Stimulated activated CD8-positive, alpha-beta memory T cell treated with anti-CD3 and anti-CD28 coated beads, Interleukin-15, amount 100 ng/mL, for 24 hours (primary cell): ENCODE results near the gene EEF2K.
A peak's percentile ranks its signal among the peaks of the same experiment; 100 is the strongest.
"Not testable (repeated sequence)": the region's sequence is repeated elsewhere in the genome, so short reads cannot be mapped to it uniquely, and the experiment has no call there.

Experiments
- DNase-seq: peaks from one replicate; pipeline ENCODE4 v3.0.0-alpha.2; 2020; ENCODE audit warnings: low read depth

Gene EEF2K

DNA sequence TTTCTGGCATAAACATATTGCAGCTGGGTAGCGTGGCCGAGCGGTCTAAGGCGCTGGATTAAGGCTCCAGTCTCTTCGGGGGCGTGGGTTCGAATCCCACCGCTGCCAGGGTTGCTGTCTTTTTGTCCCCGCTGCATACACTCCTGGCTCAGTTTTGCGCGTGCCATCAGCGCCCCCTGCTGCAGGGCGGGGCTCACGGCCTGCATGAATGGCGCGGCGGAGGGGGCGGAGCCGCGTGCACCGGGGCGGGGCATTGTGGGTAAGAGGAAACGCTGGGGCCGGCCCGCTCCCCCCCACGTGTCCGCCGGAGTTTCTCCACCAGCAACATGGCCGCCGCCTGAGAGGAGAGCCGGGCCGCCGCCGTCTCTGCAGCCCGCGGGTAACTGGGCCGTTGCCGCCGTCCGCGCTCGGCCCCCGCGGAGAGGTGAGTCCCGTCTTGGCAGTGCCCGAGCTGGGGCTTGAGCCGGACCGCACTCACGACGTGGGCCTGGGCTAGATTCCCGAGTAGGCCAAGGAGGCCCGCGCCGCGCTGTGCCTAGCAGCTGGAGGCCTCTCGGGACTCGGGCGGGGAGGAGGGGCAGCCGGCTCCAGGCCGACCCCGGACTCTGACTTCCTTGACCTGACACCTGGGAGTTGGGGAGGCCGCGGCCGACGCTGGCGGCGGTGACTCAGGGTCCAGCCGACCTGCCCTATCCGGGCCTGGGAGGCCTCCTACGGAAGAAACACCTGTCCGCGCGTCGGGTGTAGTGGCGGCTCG is 91.2 kb downstream of the EEF2K start, which contains the start of gene POLR3E:
Gene POLR3E (plus strand): TSS at position 296 of the 757 bp plus-strand sequence. CDS start 5,560 bp downstream, outside the sequence.
- peak; percentile 100 for DNase-seq

DNA sequence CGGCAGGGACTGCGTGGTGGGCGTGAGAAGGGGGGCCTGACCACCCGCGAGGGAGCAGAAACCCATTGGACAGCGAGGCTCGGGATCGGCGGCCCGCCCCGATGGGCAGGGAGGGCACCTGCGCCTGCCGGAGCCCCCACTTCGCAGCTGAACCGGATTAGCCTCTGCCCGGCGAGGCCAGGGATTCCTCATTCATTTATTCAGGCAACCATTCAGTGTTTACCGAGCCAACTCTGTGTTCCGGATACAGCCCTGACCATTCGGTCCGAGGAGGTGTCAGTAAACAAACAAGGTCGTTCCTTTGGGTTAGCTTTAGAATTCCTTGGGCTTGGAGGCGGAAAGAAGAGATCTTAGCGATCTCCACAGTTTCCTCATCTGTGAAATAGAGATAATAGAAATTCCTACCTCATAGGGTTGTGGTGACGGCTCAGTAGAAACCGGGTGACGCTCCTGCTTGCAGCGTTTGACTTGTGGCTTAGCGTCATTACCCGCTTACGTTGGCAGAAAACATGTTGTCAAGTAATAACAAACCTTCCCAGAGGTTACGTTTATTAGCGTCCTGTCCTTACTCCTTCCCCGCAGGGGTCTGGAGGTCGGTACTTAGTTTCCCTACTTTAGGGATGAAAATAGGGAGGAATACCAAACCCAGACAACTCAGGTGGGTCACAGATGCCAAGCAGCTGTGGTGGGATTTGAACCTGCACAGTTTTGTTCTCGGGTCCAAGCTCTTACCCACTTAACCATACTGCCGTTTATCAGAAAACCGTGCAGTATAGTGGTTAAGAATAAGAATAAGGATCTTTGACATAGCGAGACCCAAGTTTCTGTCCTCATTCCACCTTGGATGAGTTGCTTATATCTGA is 92.0 kb downstream of the EEF2K start:
- DNase-seq, result peak; percentile 27

GRCh38 chr16:22299036-22299435 is 93.0 kb downstream of the EEF2K start:
- DNase-seq, result no peak

DNA sequence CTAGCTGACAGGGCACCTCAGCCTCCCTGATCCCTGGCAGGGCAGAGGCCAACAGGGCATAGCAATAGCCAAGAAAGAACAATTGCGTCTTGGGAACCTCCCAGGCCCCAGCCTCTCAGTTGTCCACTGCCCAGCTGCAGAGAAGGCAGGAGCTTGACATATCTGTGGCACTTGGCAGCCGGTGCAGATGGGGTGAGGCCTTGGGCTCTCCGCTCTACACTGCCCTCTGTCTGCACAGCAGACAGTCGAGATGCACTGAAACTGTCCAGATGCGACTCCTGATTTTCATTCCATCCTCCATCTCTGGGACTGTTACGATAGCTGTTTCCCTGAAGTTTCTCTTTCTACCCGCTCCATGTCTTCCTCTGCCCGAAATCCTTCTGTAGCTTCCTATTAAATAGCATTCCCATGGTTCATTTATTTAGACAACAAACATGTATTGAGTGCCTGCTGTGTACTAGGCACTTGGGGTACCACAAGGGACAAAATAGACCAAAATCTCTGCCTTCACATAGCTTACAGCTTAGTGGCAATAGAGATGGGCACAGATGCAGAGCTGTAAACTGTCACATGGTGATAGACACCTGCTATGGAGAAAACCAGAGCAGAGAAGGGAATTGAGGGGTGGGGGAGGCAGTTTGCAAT is 94.5 kb downstream of the EEF2K start:
- DNase-seq, result no peak

DNA sequence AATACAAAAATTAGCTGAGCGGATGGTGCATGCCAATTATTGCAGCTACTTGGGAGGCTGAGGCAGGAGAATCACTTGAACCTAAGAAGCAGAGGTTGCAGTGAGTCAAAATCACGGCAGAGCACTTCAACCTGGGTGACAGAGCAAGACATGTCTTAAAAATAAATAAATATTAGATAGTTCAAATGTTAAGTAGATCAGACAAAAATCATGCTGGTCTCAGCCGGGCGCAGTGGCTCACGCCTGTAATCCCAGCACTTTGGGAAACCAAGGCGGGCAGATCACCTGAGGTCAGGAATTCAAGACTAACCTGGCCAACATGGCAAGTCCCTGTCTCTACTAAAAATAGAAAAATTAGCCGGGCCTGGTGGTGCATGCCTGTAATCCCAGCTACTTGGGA is 95.3 kb downstream of the EEF2K start:
- DNase-seq, result not testable (repeated sequence)

DNA sequence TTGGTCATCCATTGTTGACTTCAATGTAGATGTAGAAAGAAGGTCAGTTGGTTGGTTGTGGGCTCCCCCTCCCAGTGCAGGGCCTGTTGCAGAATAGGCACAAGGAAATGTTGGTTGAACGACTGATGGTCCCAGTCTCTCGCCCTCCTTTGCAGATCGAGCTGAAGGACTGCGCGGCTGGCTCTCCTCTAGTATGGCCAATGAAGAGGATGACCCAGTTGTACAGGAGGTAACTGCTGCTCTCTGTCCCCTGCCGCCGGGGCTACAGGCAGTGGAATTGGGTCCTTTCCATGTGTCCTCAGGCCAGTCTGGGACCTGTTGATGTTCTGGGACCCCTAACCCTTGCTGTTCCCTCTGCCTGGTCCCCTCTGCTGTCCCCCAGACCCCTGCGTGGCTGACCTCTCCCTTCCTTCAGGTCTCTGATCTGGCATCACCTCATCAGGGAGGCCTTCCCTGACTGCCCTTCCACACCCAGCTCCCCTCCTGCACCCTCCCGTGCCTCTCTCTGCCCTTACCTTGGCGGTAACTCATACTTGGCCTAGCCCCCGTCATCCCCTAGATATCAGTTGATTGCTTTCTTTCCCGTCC is 96.8 kb downstream of the EEF2K start:
- DNase-seq, result no peak

GRCh38 chr16:22304411-22304810 is 98.3 kb downstream of the EEF2K start:
- DNase-seq, result no peak

DNA sequence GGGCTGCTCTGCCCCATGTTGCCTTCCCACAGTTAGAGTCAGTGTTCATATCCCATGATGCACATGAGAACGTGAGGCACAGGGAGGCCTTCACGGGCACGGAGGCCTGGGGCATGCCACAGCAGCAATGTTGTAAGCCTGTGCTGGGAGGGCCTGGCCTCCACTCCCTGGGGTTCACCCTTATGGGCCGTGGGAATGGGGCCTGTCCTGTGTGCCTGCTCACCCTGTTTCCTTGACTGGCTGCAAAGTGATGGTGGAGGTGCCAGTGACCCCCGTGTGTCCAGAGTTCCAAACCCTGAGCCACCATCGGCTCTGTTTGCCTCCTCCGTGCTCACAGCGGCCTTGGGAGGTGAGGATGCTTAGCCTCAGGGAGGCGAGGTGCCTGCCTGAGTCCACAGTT is 100.7 kb downstream of the EEF2K start:
- no peak for DNase-seq

DNA sequence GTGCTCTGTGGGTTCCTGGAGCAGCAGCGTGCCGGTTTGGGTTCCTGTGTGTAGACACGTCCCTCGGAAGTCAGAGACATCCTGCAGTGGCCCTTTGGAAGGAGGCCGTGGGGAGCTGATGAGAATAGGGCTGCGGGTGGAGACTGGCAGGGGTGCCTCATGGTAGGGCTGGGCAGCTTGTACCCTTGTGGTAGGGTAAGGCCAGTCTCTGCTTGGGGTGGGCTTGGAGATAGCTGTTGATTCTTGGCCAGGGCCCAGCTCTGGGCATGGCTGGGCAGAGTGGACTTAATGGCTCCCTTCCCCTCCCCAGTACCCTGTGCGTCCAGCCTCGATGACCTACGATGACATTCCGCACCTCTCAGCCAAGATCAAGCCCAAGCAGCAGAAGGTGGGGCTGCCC is 101.8 kb downstream of the EEF2K start:
- no peak for DNase-seq

- no peak for DNase-seq
These were observed 102.9 kb downstream of the EEF2K start for GRCh38 chr16:22308824-22309520.

DNA sequence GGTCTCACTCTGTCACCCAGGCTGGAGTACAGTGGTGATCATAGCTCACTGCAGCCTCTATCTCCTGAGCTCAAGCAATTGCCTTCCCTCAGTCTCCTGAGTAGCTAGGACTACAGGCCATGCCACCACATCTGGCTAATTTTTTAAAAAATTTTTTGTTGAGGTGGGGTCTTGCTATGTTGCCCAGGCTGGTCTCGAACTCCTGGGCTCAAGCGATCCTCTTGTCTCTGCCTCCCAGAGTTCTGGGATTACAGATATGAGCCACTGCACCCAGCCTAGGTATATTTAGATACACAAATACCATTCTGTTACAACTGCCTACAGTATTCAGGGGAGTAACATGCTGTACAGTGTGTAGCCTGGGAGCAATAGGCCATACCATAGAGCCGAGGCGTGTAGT is 105.4 kb downstream of the EEF2K start:
- no peak for DNase-seq

- DNase-seq, result no peak
These were observed 107.1 kb downstream of the EEF2K start for GRCh38 chr16:22312897-22313781.

DNA sequence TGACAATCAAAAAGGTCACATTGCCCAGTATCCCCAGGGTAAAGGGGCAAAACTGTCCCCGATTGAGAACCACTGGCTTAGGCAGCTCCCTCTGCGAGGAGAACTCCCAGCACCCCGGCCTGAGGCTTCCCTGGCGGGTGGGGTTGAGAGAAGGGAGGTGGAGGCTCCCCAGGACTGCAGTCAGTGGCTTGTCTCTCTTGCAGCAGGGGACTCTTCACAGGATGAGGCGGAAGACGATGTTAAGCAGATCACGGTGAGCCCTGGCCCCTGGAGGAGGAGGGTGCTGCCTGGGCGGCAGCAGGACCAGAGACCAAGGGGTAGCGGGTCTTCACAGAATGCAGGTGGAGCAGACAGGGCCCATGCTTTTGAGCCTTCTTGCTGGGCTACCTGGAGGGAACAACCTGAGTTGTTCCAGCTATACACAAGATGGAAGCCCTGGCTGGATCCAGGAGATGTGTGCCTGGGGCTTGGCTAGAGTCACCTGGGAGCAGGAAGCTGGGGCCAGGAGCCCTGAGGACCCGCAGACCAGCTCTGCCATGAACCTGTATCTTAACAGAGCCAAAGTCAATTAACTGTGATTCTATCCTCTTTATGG is 107.9 kb downstream of the EEF2K start:
- DNase-seq, result no peak

- no peak for DNase-seq
These were observed 108.9 kb downstream of the EEF2K start for GRCh38 chr16:22314661-22315626.

DNA sequence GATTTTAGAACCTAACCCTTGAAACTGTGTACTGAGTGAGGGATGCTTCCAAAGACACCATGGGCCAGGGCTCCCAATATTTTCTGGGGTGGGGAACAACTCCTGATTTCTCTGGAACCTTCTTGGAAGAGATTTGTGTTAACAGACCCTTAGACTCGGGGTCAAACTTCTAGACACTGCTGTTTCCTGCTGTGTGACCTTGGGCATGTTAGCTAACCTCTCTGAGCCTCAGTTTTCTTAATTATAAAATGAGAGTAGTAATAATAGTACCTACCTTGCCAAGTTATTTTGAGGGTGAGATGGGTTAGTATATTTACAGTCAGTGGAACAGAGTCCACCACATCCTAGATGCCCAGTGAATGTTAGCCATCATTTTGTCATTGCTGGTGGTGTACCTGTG is 109.9 kb downstream of the EEF2K start:
- no peak for DNase-seq

DNA sequence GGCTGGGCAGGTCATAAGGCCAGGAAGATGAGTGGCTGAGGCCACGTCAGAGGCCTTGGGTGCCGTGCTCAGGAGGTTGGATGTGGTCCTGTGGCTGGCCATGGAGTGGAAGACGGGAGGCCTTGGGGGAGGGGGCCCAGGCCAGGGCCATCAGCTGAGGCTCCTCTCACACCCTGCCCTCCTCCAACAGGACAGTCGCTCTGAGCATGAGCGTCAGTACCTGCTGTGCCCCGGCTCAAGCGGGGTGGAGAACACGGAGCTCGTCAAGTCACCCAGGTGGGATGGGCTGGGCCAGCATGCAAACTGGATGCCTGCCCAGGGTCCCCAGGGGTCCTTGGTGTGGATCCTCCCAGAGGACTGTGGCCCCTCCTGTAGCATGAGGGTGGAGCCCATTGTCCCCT is 110.3 kb downstream of the EEF2K start:
- no peak for DNase-seq

DNA sequence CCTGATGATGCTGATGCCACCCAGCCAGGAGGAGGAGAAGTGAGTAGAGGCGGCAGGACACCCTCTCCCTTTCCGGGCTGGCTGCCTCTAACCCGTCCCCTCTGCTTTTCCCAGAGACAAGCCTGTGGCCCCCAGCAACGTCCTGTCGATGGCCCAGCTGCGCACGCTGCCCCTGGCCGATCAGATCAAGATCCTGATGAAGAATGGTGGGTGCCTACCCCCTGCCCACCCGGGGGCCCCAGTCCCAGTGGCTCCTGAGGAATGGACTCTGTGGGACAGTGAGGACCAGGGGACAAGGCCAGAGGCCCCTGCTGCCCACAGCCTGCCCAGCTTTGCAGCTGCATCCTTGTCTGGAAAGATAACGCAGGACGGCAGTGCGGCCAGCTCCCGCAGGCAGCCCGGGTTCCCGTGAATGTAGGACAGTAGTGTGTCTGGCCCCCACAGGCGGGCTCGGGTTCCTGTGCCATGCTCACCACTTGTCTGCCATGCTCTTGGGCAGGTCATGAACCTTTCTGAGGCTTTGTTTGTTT is 111.0 kb downstream of the EEF2K start:
- DNase-seq, result no peak

GRCh38 chr16:22317625-22318024 is 111.5 kb downstream of the EEF2K start:
- no peak for DNase-seq
